GM18867 (cell line): ENCODE data around the gene TSPEAR.

Experiments
- ATAC-seq: cut with Tn5 transposase; IDR thresholded peaks from one replicate; pipeline ENCODE4 v1.9.1; 2021; ENCODE audit warnings: mild to moderate bottlenecking, moderate library complexity; ENCODE audit not compliant: unreplicated experiment

Gene TSPEAR

DNA sequence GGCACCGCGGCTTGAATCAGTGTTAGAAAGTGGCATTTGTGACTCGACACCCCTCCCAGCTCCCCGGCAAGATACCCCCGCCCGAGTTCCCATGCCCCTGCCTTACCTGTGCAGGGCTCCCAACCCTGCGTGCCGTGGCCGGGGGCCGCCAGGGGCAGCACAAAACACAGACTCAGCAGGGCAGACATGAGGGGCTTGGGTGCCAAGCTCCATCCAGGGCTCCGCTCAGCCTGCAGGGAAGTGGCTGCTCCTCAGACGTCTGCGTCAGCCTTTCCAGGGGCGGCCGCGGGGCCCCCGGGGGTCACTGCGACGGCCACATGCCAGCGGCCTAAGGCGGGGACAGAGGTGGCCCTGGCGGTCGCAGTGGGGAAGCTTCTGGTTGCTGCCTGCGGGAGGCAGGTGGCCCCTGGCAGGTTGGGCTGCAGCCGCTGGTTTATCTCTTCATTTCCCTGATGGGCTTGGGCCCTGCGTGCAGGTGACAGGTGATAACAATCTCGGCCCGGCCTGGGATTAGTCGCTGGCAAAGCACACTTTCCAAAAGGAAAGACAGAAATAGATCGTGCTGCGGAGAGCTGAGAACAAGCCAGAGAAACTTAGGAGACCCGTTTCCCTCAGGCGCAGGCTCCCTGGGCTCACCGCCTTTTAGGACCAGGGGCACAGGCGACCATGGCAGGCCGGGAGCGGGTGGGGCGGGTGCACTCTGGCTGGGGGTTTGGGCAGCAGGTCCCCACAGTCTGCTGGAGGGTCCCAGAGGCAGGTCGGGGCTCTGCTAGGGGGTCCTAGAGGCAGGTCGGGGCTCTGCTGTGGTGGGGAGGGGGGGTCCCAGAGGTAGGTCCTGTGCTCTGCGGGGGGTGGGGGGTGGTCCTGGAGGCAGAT lies at the start of gene TSPEAR:
Gene TSPEAR, minus strand, starts transcription at position 246 of the 876 bp plus-strand sequence. Its CDS starts 58 bp downstream, at position 188.
- ATAC-seq = no peak

DNA sequence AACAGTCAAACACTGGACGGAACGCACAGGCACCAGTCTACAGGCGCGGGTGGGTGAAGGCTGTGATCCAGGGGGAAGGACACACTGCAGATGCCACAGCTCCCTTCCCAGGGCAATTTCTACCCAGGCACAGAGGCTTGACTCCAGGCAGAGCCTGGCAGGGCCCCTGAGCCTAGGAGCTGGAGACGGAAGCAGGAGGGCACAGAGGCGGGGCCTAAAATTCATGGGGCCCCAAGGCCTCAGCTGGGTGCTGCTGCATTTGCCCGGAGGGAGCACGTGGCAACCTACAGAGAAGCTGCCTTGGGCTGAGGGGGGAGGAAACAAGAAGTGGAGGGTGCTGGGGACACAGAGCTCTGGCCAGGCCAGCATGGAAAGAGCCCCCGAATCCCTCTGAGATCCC lies 49.0 kb upstream of the TSPEAR start:
- no peak for ATAC-seq

DNA sequence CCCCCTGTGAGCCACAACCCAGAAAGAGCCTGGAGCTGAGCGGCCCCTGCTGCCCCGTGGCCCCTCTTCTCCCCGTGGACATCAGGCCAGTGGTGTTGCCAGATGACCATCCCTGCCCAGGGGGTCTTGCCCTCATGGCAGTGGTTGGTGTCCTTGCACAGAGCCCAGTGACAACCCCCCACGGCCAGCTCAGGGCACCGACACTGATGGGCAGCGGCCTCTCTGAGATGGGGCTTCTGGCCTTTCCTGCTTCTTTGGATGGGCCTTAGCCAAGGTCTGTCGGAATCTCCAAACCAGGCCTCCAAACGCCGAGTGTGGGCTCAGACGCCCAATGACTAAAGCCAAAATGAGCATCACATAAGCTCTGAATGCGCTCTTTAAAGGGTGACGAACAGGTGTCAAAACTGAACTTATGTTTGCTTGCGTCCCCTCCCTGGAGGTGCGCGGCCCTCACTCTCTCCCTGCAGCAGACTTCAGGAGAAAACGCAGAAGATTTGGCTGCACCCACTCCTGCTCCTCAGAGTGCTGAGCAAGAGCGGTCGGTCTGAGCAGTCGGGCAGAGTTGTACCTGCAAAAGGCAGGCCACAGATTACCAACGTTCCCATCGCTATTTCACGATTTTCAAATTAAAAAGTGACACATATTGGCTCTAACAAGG lies 48.4 kb upstream of the TSPEAR start:
- ATAC-seq = no peak

DNA sequence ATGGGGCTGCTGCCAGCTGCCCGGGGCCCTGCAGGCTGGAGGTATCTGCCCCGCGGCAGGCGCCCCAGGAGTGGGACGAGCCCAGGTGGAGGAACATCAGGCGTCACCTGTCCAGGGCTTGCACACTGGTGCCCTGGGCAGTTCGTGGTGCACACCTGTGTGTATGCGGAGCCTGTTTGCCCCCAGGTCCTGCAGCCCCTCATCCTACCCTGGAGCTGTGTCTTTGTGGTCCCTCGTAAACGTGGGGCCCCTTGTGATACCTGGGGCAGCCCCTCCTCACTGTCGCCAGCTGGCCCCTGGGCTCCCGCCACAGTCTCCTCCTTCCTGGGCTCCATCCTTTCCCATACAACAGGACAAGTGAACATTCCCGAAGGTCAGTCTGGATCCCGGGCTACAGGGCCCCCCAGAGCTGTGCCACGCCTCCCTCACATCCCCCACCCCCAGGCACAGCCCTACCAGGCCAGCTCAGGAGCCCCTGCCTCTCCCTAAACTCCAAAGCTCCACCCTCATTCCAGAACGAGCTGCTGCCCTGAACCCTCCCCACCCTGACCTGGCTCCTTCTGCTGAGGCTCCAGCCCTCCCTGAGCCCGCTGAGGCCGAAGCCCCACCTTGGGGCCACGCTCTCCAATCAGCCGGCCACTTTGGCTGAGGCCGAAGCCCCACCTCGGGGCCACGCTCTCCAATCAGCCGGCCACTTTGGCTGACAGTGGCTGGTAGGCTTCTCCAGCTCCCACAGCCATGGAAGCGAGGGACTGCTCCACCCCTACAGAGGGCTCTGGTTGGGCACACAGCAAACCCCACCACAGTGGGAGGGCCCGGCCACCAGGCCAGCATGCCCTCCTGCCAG lies 47.6 kb upstream of the TSPEAR start:
- no peak for ATAC-seq

DNA sequence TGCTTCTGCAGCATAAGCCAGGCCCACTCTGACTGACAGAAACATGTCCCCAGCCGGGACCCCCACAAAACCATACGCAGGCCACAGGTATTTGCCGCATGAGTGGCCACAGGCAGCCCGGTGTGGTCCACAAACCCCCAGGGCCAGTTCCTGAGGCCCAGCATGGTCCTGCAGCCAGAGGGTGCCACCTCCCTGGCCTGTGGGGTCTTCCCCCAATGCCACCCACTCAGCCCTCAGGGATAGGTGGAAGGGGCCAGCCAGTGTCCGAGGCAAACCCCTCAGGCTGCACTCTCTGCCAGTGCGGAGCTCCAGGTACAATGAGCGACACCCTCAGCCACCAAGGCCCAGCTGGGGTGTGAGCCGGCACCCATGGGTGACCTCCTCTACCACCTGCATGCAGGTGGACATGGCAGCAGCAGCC lies 46.8 kb upstream of the TSPEAR start:
- ATAC-seq = no peak

DNA sequence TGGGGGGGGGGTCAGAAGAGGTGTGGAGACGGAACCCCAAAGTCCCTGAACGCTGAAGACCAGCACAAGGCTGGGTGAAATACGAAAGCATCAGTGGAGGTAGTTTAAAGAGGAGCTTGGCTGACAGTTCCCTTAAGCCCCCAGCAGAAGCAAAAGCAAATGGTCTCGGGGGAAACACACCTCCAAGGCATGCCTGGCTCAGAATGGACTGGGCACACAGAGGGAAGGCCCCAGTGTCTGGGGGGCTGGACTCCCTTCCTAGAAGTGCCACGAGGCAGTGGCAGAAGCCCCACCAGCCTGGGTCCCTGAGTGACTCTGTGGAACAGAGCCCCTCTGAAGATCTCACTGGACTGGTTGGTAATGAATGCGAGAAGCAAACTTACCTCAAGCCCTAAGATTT lies 46.4 kb upstream of the TSPEAR start:
- no peak for ATAC-seq

DNA sequence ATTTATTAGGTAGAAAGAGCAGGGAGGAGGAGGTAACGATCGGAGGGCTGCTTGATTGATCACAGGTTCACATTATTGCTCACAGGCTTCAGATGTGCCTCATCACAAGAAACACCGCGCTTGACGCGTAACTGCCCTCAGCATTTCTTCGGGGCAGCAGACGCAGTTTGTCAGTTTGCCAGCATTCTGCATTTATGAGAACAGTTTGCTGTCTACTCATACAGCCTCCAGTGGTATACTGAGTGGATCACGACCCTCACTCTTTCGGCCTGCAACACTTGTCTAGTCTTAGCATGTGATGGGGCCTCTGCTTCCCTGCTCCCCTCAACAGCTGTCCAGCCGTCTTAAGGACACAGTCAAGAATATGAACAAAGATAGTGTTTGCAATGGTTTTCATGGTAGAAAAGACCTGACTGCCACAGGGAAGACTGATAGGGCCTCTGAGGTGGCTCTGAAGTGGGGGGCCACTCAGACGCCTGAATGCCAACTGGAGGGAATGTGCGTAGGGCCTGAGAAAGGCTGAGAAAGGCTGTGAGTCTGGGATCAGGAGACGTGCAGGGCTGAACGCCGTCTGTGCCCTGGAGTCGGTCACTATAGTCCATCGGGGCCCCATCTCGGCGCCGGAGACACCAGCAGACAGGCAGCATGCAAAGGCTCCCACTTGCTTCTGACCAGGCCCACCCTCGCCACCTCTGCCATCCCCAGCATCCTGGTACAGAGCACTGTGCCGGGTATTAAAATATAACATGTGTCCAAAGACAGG lies 45.2 kb upstream of the TSPEAR start:
- ATAC-seq = no peak

DNA sequence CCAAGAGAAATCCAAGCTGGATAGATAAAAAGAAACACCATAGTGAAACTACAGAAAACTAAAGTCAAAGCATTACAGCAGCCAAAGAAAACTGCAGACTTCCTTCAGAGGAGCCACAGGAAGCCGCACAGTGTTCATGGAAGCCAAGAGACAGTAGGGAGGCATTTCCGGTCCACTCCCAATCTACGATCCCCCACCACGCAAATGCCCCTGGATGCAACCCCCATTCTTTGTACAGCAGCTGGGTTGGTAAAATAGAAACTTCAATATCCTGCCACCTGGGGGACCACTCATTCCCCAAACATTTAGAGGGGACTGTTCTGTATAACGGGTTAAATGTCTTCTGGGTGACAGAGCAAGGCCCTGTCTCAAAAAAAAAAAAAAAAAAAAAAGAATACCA lies 43.9 kb upstream of the TSPEAR start:
- no peak for ATAC-seq

DNA sequence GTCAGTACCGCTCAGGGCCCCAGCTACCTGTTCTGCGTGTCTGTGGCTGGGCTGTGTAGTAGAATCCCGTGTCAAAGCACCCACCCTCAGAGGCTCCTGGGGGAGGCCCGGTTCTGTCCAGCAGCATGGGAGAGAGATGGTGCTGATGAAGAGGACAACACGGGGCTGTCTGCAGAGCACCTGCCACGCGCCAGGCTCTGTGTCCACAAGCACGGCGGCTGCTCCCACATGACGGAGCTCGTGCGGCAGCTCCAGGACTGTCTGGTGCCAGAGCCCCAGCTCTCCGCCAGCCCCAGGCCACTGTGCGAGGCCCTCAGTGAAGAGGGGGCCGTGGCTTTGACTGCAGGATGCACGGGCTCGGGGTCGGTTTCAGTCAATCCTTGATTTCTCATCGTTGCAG lies 42.0 kb upstream of the TSPEAR start:
- ATAC-seq = no peak

DNA sequence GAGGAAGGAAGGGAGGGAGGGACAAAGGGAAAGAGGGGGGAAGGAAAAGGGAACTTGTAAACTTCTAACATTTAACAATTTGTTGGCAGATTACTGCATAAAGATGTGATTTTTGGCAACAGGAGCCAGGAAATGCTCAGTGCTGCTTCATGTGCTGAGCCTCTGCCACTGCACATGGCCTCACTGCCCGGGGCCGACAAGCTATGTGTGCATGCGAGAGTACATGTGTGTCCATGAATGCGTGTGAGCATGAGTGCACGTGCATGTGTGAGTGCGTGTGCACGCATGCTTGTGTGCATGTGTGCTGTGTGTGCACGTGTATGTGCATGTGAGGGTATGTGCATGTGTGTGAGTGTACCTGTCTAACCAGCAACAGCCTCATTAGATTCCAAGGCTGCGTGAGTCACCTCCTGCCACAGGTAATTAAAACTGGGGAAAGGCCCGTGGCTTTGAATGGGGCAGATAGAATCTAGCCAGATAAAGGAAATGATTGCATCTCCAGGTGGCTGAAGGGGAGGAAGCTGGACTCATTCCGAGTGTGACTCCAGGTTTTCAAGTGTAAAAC lies 41.4 kb upstream of the TSPEAR start:
- no peak for ATAC-seq

DNA sequence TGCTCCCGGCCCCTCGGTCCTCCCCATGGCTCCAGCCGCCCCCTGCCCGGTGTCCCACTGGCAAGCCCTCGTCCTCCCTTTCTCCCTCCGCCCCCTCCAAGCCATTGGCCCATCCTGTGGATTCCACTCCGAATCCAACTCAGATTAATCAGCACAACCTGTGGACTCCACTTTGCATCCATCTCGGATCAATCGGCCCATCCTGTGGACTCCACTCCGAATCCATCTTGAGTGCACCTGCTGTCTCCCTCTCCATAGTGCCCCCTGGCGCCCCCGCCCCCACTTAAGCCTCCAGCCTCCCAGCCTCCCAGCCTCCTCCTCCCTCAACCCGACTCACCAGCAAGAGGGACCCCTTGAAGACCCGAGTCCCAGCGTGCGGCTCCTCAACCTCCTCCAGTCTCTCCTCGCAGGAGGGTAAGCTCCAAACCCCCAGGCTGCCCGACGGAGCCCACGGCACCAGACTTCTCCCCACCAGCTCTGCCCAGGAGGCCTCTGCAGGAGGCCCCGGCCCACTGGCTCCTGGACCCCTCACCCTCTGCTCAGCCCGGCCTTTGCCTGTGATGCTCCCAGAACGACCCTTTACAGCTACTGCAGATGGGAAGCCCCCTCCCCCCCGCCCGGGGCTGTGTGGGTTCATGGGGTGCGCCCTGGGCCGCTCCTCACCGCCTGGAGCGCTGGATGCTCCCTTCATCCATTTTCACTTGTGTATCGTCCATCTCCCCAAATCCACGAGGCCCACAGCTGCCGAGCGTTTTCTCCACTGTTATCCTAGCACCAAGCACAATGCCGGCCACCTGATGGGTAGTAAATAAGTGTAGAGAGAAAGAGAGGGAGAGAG lies 40.6 kb upstream of the TSPEAR start:
- no peak for ATAC-seq

DNA sequence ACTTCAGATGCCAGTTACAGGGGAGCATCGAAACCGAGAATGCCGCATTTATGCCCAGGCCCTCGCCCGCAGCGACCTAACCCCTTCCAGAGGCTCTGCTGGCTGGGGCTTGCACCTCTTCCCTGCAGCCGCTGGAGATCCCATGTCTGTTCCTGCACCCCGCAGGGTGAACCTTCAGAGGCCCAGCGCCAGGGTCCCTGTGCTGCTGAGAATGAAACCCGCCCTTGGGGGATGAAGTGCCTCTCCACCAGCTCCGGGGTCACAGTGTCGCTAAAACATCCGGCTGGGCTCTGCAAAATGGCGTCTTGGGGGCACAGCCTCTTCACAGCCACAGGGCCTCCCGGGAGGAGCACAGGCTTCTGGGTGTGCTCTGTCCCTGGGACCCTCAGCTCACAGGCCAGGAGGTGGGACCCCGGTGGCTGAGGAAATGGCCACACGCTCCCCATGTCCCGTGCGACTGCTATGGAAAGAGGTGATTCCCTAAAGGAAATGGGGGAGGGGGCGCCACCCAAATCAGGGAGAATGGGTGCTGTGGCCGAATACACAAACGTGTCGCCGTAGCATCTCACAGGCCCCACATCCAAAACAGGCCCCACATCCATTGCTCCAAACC lies 39.9 kb upstream of the TSPEAR start:
- no peak for ATAC-seq

DNA sequence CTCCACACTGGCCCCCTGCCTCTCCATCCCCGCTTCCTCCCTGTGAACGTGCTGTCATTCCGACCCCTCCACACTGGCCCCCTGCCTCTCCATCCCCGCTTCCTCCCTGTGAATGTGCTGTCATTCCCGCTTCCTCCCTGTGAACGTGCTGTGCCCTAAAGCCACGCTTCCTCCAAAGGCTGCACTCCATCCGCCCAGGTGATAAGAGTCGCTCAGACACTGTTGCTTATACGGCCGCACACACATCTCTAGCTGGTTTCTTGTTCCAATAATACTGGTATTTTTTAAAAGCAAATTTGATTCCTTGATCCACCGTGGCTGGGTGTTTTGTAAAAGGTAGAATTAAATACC lies 39.3 kb upstream of the TSPEAR start:
- no peak for ATAC-seq

DNA sequence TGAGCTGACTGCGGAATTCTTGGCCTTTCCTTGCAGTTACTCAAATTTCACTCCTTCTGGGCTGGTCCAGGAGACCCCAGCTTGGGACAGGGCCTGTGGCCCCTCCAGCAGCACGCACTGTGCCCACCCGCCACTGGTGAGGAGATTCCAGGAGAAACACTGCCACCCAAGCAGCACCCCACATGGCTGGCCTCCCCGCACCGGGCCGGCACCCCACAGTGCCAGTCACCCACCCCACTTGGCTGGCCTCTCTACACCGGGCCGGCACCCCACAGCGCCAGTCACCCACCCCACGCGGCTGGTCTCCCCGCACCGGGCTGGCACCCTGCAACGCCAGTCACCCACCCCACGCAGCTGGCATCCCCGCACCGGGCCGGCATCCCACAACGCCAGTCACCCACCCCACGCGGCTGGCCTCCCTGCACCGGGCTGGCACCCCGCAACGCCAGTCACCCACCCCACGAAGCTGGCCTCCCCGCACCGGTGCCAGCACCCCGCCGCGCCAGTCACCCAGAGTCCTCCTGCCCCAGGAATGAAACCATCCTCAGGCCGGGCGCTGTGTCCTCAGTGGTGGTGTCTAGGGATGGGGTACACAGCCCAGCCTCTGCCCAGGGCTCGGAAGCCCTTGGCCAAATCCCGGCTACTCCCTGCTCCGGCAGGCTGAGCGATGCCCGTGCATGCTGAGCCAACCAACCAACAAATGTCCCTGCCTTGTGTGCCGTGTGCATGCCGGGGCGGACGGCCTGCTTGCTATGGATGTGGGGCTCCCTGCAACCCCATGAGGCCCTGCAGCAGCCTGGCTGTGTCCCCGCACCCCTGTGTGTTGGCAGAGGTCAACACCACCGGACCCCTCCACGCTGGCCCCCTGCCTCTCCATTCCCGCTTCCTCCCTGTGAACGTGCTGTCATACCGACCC lies 38.6 kb upstream of the TSPEAR start:
- no peak for ATAC-seq

DNA sequence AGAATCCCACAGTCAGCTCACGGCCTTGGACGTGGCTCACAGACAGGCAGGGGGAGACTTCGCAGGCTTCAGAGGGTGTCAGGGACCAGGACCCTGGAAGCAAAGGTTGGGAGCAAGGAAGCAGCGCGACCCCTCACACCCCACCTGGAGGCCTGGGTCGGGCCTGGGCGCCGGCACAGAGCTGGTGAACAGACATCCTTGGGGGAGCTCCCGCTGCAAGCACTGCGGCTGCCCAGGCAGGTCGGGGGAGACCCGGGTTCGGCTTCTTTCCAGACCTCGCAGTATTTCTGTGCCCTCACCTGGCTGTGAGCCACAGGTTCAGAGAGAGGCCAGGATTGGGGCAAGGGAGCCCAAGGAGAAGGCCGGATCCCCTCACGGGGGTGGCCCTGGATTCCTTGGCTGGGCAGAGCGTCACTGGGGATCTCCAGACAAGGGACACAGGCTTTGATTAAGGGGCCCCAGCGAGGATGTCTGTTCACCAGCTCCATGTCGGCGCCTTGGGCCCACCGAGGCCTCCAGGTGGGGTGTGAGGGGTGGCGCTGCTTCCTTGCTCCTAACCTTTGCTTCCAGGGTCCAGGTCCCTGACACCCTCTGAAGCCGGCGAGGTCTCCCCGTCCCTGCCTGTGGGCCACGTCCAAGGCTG lies 37.9 kb upstream of the TSPEAR start:
- no peak for ATAC-seq

DNA sequence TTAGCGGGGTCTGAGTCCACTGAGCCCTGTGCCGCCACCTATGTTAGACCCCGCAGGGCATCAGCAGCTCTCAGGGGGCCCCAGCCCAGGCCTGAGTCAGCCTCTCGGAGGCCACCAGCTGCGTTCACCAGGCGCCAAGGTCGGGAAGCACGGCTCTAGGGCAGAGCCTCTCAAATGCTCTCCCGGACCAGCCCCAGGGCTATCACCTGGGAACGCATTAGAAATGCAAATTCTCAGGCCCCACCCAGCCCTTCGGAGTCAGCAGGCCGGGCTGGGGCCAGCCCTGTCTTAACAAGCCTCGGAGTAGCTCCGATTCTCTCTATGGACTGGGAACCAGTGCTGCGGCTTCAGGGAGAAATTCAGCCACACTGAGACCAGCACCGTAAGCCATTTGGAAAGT lies 37.2 kb upstream of the TSPEAR start:
- no peak for ATAC-seq

DNA sequence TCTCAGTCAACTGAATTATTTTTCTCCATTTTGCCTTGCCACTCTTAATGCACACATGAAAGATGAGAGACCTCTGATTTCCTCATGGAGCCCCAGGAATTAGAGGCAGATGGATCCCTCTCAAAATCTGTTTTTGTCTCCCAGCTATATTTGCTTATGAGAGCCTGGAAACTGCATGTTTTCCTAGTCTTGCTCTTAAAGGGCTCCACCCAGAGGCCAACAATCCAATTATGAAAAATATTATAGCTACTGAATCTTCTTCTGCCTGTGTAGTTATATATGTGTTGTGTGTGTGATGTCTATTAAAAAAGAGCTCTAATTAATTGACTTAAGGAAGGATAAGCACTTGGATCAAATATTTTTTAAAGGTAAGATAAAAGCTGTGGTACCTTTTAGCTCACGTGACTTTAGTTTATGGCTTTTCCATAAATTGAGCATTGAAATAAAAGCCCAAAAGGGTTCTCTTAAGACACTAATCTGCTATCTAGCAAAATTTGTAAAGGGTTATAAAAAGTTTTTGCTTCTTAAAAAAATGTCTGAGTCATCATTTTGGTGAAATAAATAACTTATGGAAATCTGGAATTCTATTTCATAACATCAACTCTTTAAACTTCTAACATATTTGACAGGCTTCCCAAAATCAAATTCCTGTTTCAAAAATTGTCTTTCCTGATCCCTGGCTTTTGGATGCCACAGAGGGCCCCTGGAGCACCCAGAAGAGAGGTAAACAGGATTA lies 31.2 kb upstream of the TSPEAR start:
- no peak for ATAC-seq
